H9 (cell line): ENCODE results near the gene DDX60. TPM values are rescaled to one million over a fixed set of nuclear protein-coding genes. Genes with fewer than 3 reads are reported as not detected.

Experiments used
- DNase-seq: peaks from one replicate; pipeline ENCODE4 v3.0.0-alpha.2; 2017
- H2AFZ ChIP-seq: one replicate; pipeline ENCODE4 v1.6.1; 2013; ENCODE audit warnings: mild to moderate bottlenecking, low read length, control low read depth, moderate library complexity
- H2AK5ac ChIP-seq: 2 replicates; pipeline ENCODE4 v1.6.1; 2013; ENCODE audit warnings: low read length, control low read depth, mixed read lengths; ENCODE audit not compliant: insufficient read length
- H2BK120ac ChIP-seq: one replicate; pipeline ENCODE4 v1.6.1; 2013; ENCODE audit warnings: low read depth, mild to moderate bottlenecking, low read length, control low read depth, inconsistent platforms; ENCODE audit not compliant: poor library complexity, severe bottlenecking
- H2BK12ac ChIP-seq: 2 replicates; pipeline ENCODE4 v1.6.1; 2013; ENCODE audit warnings: low read length, control low read depth, mixed read lengths, low read depth; ENCODE audit not compliant: insufficient read length
- H2BK15ac ChIP-seq: 2 replicates; pipeline ENCODE4 v1.6.1; 2013; ENCODE audit warnings: low read depth, low read length, control low read depth
- H2BK20ac ChIP-seq: one replicate; pipeline ENCODE4 v1.6.1; 2013; ENCODE audit warnings: low read depth, mild to moderate bottlenecking, low read length, control low read depth, inconsistent platforms; ENCODE audit not compliant: poor library complexity, severe bottlenecking
- H2BK5ac ChIP-seq: 2 replicates; pipeline ENCODE4 v1.6.1; 2013; ENCODE audit warnings: low read length, control low read depth, mixed read lengths; ENCODE audit not compliant: insufficient read length
- H3K14ac ChIP-seq: 2 replicates; pipeline ENCODE4 v1.6.1; 2013; ENCODE audit warnings: low read length, control low read depth; ENCODE audit not compliant: insufficient read depth
- H3K18ac ChIP-seq: 2 replicates; pipeline ENCODE4 v1.6.1; 2013; ENCODE audit warnings: low read depth, mild to moderate bottlenecking, mixed read lengths, low read length, control low read depth; ENCODE audit not compliant: insufficient read length
- H3K23ac ChIP-seq: 2 replicates; pipeline ENCODE4 v1.6.1; 2013; ENCODE audit warnings: low read length, control low read depth, mixed read lengths, low read depth; ENCODE audit not compliant: insufficient read length
- H3K23me2 ChIP-seq: 2 replicates; pipeline ENCODE4 v1.6.1; 2013; ENCODE audit warnings: low read depth, mild to moderate bottlenecking, mixed read lengths, low read length, control low read depth; ENCODE audit not compliant: insufficient read length, poor library complexity, severe bottlenecking
- H3K27ac ChIP-seq: 2 replicates; pipeline ENCODE4 v1.5.1; 2013; ENCODE audit warnings: low read length, control low read depth, mixed read lengths, low read depth; ENCODE audit not compliant: insufficient read length
- H3K27me3 ChIP-seq: 2 replicates; pipeline ENCODE4 v1.6.1; 2013; ENCODE audit warnings: low read length, control low read depth, inconsistent platforms; ENCODE audit not compliant: insufficient read depth
- H3K4ac ChIP-seq: 2 replicates; pipeline ENCODE4 v1.6.1; 2013; ENCODE audit warnings: low read depth, mild to moderate bottlenecking, control low read depth, inconsistent platforms, low read length, moderate library complexity
- H3K4me1 ChIP-seq: 2 replicates; pipeline ENCODE4 v1.6.1; 2013; ENCODE audit warnings: low read length, control low read depth, inconsistent platforms; ENCODE audit not compliant: insufficient read depth
- H3K4me2 ChIP-seq: 2 replicates; pipeline ENCODE4 v1.6.1; 2013; ENCODE audit warnings: low read length, control low read depth, mixed read lengths; ENCODE audit not compliant: insufficient read length, insufficient read depth
- H3K56ac ChIP-seq: 2 replicates; pipeline ENCODE4 v1.6.1; 2013; ENCODE audit warnings: low read depth, mild to moderate bottlenecking, mixed read lengths, low read length, control low read depth; ENCODE audit not compliant: insufficient read length
- H3K79me1 ChIP-seq: 2 replicates; pipeline ENCODE4 v1.6.1; 2013; ENCODE audit warnings: low read depth, mild to moderate bottlenecking, moderate library complexity, low read length, control low read depth, inconsistent platforms; ENCODE audit not compliant: insufficient read depth, poor library complexity, severe bottlenecking
- H3K79me2 ChIP-seq: 2 replicates; pipeline ENCODE4 v1.6.1; 2013; ENCODE audit warnings: low read length, control low read depth, inconsistent platforms; ENCODE audit not compliant: insufficient read depth
- H3K9ac ChIP-seq: 2 replicates; pipeline ENCODE4 v1.6.1; 2013; ENCODE audit warnings: low read length, control low read depth, mixed read lengths; ENCODE audit not compliant: insufficient read length; ENCODE audit errors: extremely low read depth
- H3K9me3 ChIP-seq: one replicate; pipeline ENCODE4 v1.6.1; 2013; ENCODE audit warnings: low read depth, low read length, inconsistent platforms; ENCODE audit not compliant: control insufficient read depth
- H3T11ph ChIP-seq: one replicate; pipeline ENCODE4 v1.6.1; 2013; ENCODE audit warnings: mild to moderate bottlenecking, low read length, control low read depth, inconsistent platforms
- H4K20me1 ChIP-seq: one replicate; pipeline ENCODE4 v1.6.1; 2013; ENCODE audit not compliant: control insufficient read depth, insufficient read length, insufficient read depth
- H4K5ac ChIP-seq: 2 replicates; pipeline ENCODE4 v1.6.1; 2013; ENCODE audit warnings: low read depth, mild to moderate bottlenecking, mixed read lengths, low read length, control low read depth; ENCODE audit not compliant: insufficient read length
- H4K8ac ChIP-seq: replicated peaks from 2 replicates; pipeline ENCODE4 v1.6.1; 2013; ENCODE audit warnings: low read length, control low read depth, mixed read lengths, low read depth; ENCODE audit not compliant: insufficient read length
- H4K91ac ChIP-seq: 2 replicates; pipeline ENCODE4 v1.6.1; 2013; ENCODE audit warnings: low read depth, mild to moderate bottlenecking, moderate library complexity, mixed read lengths, low read length, control low read depth; ENCODE audit not compliant: insufficient read length
- H3K27ac Mint-ChIP-seq, 3 experiments: 2 replicates in 2 of 3; 3 replicates in 1 of 3; pipeline ENCODE4 v1.8.0; 2020 to 2021; ENCODE audit warnings: mixed read lengths in 3 of 3, mild to moderate bottlenecking in 1 of 3, moderate library complexity in 1 of 3
- H3K27me3 Mint-ChIP-seq: 2 replicates; pipeline ENCODE4 v1.8.0; 2021; ENCODE audit warnings: low read depth, mild to moderate bottlenecking, moderate library complexity, mixed read lengths
- H3K36me3 Mint-ChIP-seq, 3 experiments: 2 replicates in 2 of 3; 3 replicates in 1 of 3; pipeline ENCODE4 v1.8.0; 2020 to 2021; ENCODE audit warnings: low read depth in 3 of 3, mixed read lengths in 3 of 3; ENCODE audit not compliant: insufficient read depth in 1 of 3
- H3K4me1 Mint-ChIP-seq, 2 experiments: 2 replicates each; pipeline ENCODE4 v1.8.0; 2020; ENCODE audit warnings: mixed read lengths in 2 of 2
- H3K4me3 Mint-ChIP-seq, 2 experiments: 2 replicates in 1 of 2; 3 replicates in 1 of 2; pipeline ENCODE4 v1.8.0; 2020 to 2021; ENCODE audit warnings: mild to moderate bottlenecking in 2 of 2, mixed read lengths in 2 of 2, moderate library complexity in 1 of 2
- H3K9me3 Mint-ChIP-seq, 2 experiments: 2 replicates in 1 of 2; 3 replicates in 1 of 2; pipeline ENCODE4 v1.8.0; 2020; ENCODE audit warnings: mild to moderate bottlenecking in 2 of 2, mixed read lengths in 2 of 2, moderate library complexity in 1 of 2
- whole genome bisulfite sequencing: extraction: QIAGEN DNeasy Blood & Tissue Kit; methylation state at CpG from one replicate; pipeline ENCODE4 v1.1.7; 2013; ENCODE audit warnings: missing lambda C conversion rate, low lambda C conversion rate, mixed read lengths; ENCODE audit not compliant: insufficient read length; ENCODE audit errors: extremely low coverage; 5-methylcytosine and 5-hydroxymethylcytosine counted together
- total RNA-seq: library from RNA; stranded (reverse); gene quantifications from 2 replicates; pipeline ENCODE4 v1.2.1, GENCODE V29; 2021
- TF ChIP-seq, protein P1 (sequence below): fragments of 200-600 bp; sonication (generic); conservative IDR thresholded peaks from 3 replicates; pipeline ENCODE4 v1.8.0; 2021; ENCODE audit warnings: antibody characterized with exemption, mild to moderate bottlenecking

The DDX60 gene
- total RNA-seq, 1 experiment from 2014 or later: 3.9 TPM

DNA sequence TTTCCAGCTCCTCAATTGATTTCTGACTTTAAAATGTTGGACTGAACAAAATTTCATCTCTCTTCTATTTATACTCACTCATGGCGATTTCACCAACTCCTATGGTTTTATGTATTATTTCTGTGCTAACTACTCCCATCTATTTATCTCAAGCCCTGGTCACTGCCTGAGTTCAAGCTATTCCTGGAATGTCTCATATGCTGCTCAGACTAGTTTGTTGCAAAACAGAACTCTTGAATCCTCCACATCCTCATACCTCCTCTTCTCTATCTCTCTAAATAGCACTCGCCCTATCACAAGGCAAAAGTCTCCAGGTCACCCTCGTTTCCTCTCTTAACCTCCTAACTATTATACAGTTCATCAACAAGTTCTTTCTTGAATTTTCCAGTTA, 19.0 kb upstream of the DDX60 start:
- no peak overlapping the region for H3K56ac ChIP-seq
- no peaks in the 10 kb centered on the region for H3K4me1 ChIP-seq
- no peak overlapping the region for H3K23ac ChIP-seq
- H3T11ph ChIP-seq: no peak overlapping the region
- H2BK5ac ChIP-seq: no peak overlapping the region
- no peaks in the 10 kb centered on the region for H4K20me1 ChIP-seq
- H3K27me3 ChIP-seq: no peaks in the 10 kb centered on the region
- no peak overlapping the region for H3K27ac Mint-ChIP-seq
- no peak overlapping the region for H2BK12ac ChIP-seq
- no peak overlapping the region for H4K5ac ChIP-seq
- H3K4me2 ChIP-seq: no peak overlapping the region
- no peak overlapping the region for H4K8ac ChIP-seq
- H3K79me1 ChIP-seq: no peaks in the 10 kb centered on the region
- no peaks in the 10 kb centered on the region for H3K4me1 Mint-ChIP-seq
- no peak overlapping the region for H4K91ac ChIP-seq
- H2AK5ac ChIP-seq: no peak overlapping the region
- H3K79me2 ChIP-seq: no peaks in the 10 kb centered on the region
- no peak overlapping the region for H3K27ac ChIP-seq
- no peaks in the 10 kb centered on the region for H3K27me3 Mint-ChIP-seq
- H2BK120ac ChIP-seq: no peak overlapping the region
- H3K36me3 Mint-ChIP-seq: no peaks in the 10 kb centered on the region
- no peaks in the 10 kb centered on the region for H3K23me2 ChIP-seq
- no peak overlapping the region for H2BK20ac ChIP-seq
- H3K9me3 ChIP-seq: no peaks in the 10 kb centered on the region
- no peak overlapping the region for H3K18ac ChIP-seq
- no peak overlapping the region for H3K4ac ChIP-seq
- TF ChIP-seq, protein P1, sequence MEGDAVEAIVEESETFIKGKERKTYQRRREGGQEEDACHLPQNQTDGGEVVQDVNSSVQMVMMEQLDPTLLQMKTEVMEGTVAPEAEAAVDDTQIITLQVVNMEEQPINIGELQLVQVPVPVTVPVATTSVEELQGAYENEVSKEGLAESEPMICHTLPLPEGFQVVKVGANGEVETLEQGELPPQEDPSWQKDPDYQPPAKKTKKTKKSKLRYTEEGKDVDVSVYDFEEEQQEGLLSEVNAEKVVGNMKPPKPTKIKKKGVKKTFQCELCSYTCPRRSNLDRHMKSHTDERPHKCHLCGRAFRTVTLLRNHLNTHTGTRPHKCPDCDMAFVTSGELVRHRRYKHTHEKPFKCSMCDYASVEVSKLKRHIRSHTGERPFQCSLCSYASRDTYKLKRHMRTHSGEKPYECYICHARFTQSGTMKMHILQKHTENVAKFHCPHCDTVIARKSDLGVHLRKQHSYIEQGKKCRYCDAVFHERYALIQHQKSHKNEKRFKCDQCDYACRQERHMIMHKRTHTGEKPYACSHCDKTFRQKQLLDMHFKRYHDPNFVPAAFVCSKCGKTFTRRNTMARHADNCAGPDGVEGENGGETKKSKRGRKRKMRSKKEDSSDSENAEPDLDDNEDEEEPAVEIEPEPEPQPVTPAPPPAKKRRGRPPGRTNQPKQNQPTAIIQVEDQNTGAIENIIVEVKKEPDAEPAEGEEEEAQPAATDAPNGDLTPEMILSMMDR: no peak
- H3K9me3 Mint-ChIP-seq: 0 out of 5 replicates have a peak, but pooled peaks cover 0 to 2% of the 10 kb centered on the region in 2 experiments
- H3K9ac ChIP-seq: no peak overlapping the region
- no peak for DNase-seq
- H2AFZ ChIP-seq: no peak overlapping the region
- no peak overlapping the region for H3K4me3 Mint-ChIP-seq
- no peak overlapping the region for H3K14ac ChIP-seq
- no CpG with 5 or more reads among the region's 3 CpGs for WGBS
- H2BK15ac ChIP-seq: no peak overlapping the region
